ENCODE data around the gene PLVAP.

PLVAP gene

GRCh38 chr19:17332677-17333581 lies 44.2 kb downstream of the PLVAP start:
- peak; percentile 64 for DNase-seq

GRCh38 chr19:17332360-17332676 lies 44.8 kb downstream of the PLVAP start:
- no peak for DNase-seq

GRCh38 chr19:17331045-17331558 lies 46.0 kb downstream of the PLVAP start:
- no peak for DNase-seq

GRCh38 chr19:17330262-17331044 lies 46.7 kb downstream of the PLVAP start:
- no peak for DNase-seq

GRCh38 chr19:17329366-17330261 lies 47.5 kb downstream of the PLVAP start:
- DNase-seq = no peak

GRCh38 chr19:17328517-17329365 lies 48.4 kb downstream of the PLVAP start:
- no peak for DNase-seq

- DNase-seq = no peak
Observed at GRCh38 chr19:17327654-17328516, 49.3 kb downstream of the PLVAP start.

GRCh38 chr19:17327068-17327653 lies 50.0 kb downstream of the PLVAP start:
- no peak for DNase-seq

- no peak for DNase-seq
Observed at GRCh38 chr19:17326595-17326966, 50.6 kb downstream of the PLVAP start.

GRCh38 chr19:17325881-17326594 lies 51.1 kb downstream of the PLVAP start:
- no peak for DNase-seq

- DNase-seq = no peak
Observed at GRCh38 chr19:17325133-17325532, 52.0 kb downstream of the PLVAP start.

- no peak for DNase-seq
Observed at GRCh38 chr19:17324357-17325114, 52.6 kb downstream of the PLVAP start.

GRCh38 chr19:17323964-17324332 lies 53.2 kb downstream of the PLVAP start:
- no peak for DNase-seq

GRCh38 chr19:17323300-17323963 lies 53.7 kb downstream of the PLVAP start:
- DNase-seq = no peak

GRCh38 chr19:17322854-17323253 lies 54.3 kb downstream of the PLVAP start:
- no peak for DNase-seq

GRCh38 chr19:17321655-17322489 lies 55.3 kb downstream of the PLVAP start:
- DNase-seq = no peak

GRCh38 chr19:17320435-17320834 lies 56.7 kb downstream of the PLVAP start:
- no peak for DNase-seq
